Endometrium (tissue), 2 donors: Measurements from ENCODE around the gene NOTCH3.

Experiments
- FAIRE-seq: peaks from 2 replicates; lab custom pipeline; 2012; peaks lifted over from hg19 to GRCh38; lab: Jason Lieb, UNC
- donor health status: control.
- donor health status: control.

Gene NOTCH3

GRCh38 chr19:15235781-15236180 is 35.0 kb upstream of the NOTCH3 start:
- no peak for FAIRE-seq

GRCh38 chr19:15234431-15235130 is 33.8 kb upstream of the NOTCH3 start:
- FAIRE-seq: no peak

GRCh38 chr19:15231271-15231670 is 30.5 kb upstream of the NOTCH3 start:
- FAIRE-seq: no peak

- FAIRE-seq: no peak
Observed at GRCh38 chr19:15227261-15227660, 26.5 kb upstream of the NOTCH3 start.

GRCh38 chr19:15225760-15226159 is 25.0 kb upstream of the NOTCH3 start:
- FAIRE-seq: no peak

GRCh38 chr19:15223649-15224361 is 23.0 kb upstream of the NOTCH3 start:
- FAIRE-seq: no peak

GRCh38 chr19:15222738-15223648 is 22.2 kb upstream of the NOTCH3 start:
- FAIRE-seq: peak; percentile 95

GRCh38 chr19:15220833-15221232 is 20.0 kb upstream of the NOTCH3 start:
- peak; percentile 58 for FAIRE-seq

GRCh38 chr19:15218501-15218900 is 17.7 kb upstream of the NOTCH3 start:
- FAIRE-seq: no peak

- no peak for FAIRE-seq
Observed at GRCh38 chr19:15216363-15216762, 15.6 kb upstream of the NOTCH3 start.

- FAIRE-seq: no peak
Observed at GRCh38 chr19:15213715-15214381, 13.1 kb upstream of the NOTCH3 start.

- no peak for FAIRE-seq
Observed at GRCh38 chr19:15212711-15213110, 11.9 kb upstream of the NOTCH3 start.

- FAIRE-seq: no peak
Observed at GRCh38 chr19:15210323-15210781, 9.6 kb upstream of the NOTCH3 start.

GRCh38 chr19:15201374-15202023 is 704 bp upstream of the NOTCH3 start:
- FAIRE-seq: no peak

- no peak for FAIRE-seq
Observed at GRCh38 chr19:15199661-15200552, 888 bp downstream of the NOTCH3 start.

GRCh38 chr19:15198951-15199660 is 1.7 kb downstream of the NOTCH3 start:
- FAIRE-seq: no peak

- FAIRE-seq: no peak
Observed at GRCh38 chr19:15197942-15198341, 2.9 kb downstream of the NOTCH3 start.

- no peak for FAIRE-seq
Observed at GRCh38 chr19:15197275-15197941, 3.4 kb downstream of the NOTCH3 start.

- FAIRE-seq: no peak
Observed at GRCh38 chr19:15196360-15197005, 4.3 kb downstream of the NOTCH3 start.
